Endothelial cell of umbilical vein (primary cell): ENCODE data around the gene CCNT1. TPM values are rescaled to one million over a fixed set of nuclear protein-coding genes. Genes with fewer than 3 reads are reported as not detected.

ENCODE experiments used
- BruUV-seq: library from RNA; stranded (reverse); fragments of 400-500 nt; replicated peaks from 2 replicates; lab custom pipeline; 2021; lab: Mats Ljungman, UMichigan
- CTCF ChIA-PET: fragments of 300-600, 350-600 bp; sonication (Branson Sonifier 250); formaldehyde crosslinking; loops from one replicate; lab custom pipeline; 2021; ENCODE audit warnings: antibody characterized with exemption, inconsistent platforms; lab: Charles Lee
- POLR2A ChIA-PET: fragments of 300-600, 350-600 bp; sonication (Branson Sonifier 250); formaldehyde crosslinking; loops from one replicate; lab custom pipeline; 2021; ENCODE audit warnings: antibody characterized with exemption, inconsistent platforms; lab: Charles Lee
- DNase-seq: peaks from one replicate; pipeline ENCODE4 v3.0.0-alpha.2; 2011; ENCODE audit warnings: low read depth, low spot score
- FAIRE-seq: peaks from 2 replicates; lab custom pipeline; 2011; peaks lifted over from hg19 to GRCh38; lab: Jason Lieb, UNC
- H2AFZ ChIP-seq: 2 replicates; pipeline ENCODE4 v1.6.0; 2012; ENCODE audit warnings: low read depth, low read length, control low read depth, inconsistent platforms
- H3K27ac ChIP-seq: 2 replicates; pipeline ENCODE4 v1.5.1; 2011; ENCODE audit warnings: low read depth, mild to moderate bottlenecking, control low read depth, low read length, moderate library complexity; ENCODE audit not compliant: insufficient read depth
- H3K27me3 ChIP-seq, 2 experiments: 2 replicates each; pipeline versions ENCODE4 v1.6.0 to v1.6.1; 2011; ENCODE audit warnings: low read length in 2 of 2, mixed read lengths in 1 of 2; ENCODE audit not compliant: control insufficient read depth in 2 of 2, insufficient read depth in 2 of 2
- H3K36me3 ChIP-seq, 2 experiments: 2 replicates in 1 of 2; 3 replicates in 1 of 2; pipeline ENCODE4 v1.5.1; 2011; ENCODE audit warnings: low read length in 2 of 2, mild to moderate bottlenecking in 1 of 2, moderate library complexity in 1 of 2; ENCODE audit not compliant: control insufficient read depth in 2 of 2, insufficient read depth in 2 of 2; ENCODE audit errors: extremely low read depth in 1 of 2
- H3K4me1 ChIP-seq: 3 replicates; pipeline ENCODE4 v1.5.1; 2011; ENCODE audit warnings: mild to moderate bottlenecking, low read length; ENCODE audit not compliant: control insufficient read depth, insufficient read depth; ENCODE audit errors: extremely low read depth
- H3K4me2 ChIP-seq: 2 replicates; pipeline ENCODE4 v1.6.1; 2011; ENCODE audit warnings: low read length, control low read depth, mixed read lengths; ENCODE audit not compliant: insufficient read depth
- H3K4me3 ChIP-seq, 3 experiments: fragments of 200-600 bp in 1 of 3; sonication (generic), shearing (Covaris generic) in 1 of 3; replicated peaks in 1 of 3; 2 replicates each; pipeline ENCODE4 v1.5.1; 2011 to 2016; ENCODE audit warnings: control low read depth in 3 of 3, low read length in 3 of 3, mild to moderate bottlenecking in 2 of 3, inconsistent platforms in 1 of 3, low read depth in 1 of 3, moderate library complexity in 1 of 3; ENCODE audit not compliant: insufficient read depth in 1 of 3
- H3K79me2 ChIP-seq: 2 replicates; pipeline ENCODE4 v1.6.0; 2012; ENCODE audit warnings: low read length, inconsistent platforms; ENCODE audit not compliant: control insufficient read depth, insufficient read depth
- H3K9ac ChIP-seq: replicated peaks from 2 replicates; pipeline ENCODE3; 2011; ENCODE audit warnings: low read length, control low read depth; ENCODE audit not compliant: insufficient read depth; ENCODE audit errors: extremely low read depth
- H3K9me1 ChIP-seq: replicated peaks from 3 replicates; pipeline ENCODE4 v1.6.0; 2011; ENCODE audit warnings: mild to moderate bottlenecking, low read length; ENCODE audit not compliant: control insufficient read depth, insufficient read depth; ENCODE audit errors: extremely low read depth
- H3K9me3 ChIP-seq: replicated peaks from 2 replicates; pipeline ENCODE4 v1.5.1; 2012; ENCODE audit warnings: low read length, inconsistent platforms; ENCODE audit not compliant: control insufficient read depth, insufficient read depth
- H4K20me1 ChIP-seq: replicated peaks from 2 replicates; pipeline ENCODE3; 2011; ENCODE audit warnings: mild to moderate bottlenecking, low read length; ENCODE audit not compliant: control insufficient read depth, insufficient read depth; ENCODE audit errors: extremely low read depth
- CTCF ChIP-seq, 2 donors: IDR thresholded peaks; 1 replicate in 1 of 2; 2 replicates in 1 of 2; pipeline ENCODE4 v1.5.1; 2011; ENCODE audit warnings: low read length in 2 of 2, mild to moderate bottlenecking in 2 of 2, moderate library complexity in 2 of 2, control low read depth in 1 of 2, inconsistent platforms in 1 of 2, low read depth in 1 of 2; ENCODE audit not compliant: insufficient read depth in 1 of 2; ENCODE audit errors: extremely low read depth in 1 of 2
- EZH2 ChIP-seq: IDR thresholded peaks from 2 replicates; pipeline ENCODE4 v1.6.1; 2012; ENCODE audit warnings: borderline replicate concordance, low read depth, mild to moderate bottlenecking, moderate library complexity, low read length, inconsistent platforms; ENCODE audit not compliant: severe bottlenecking
- FOS ChIP-seq: IDR thresholded peaks from 2 replicates; pipeline ENCODE4 v1.6.1; 2011; ENCODE audit warnings: mild to moderate bottlenecking, low read length, moderate library complexity, borderline replicate concordance; ENCODE audit not compliant: insufficient read depth
- GATA2 ChIP-seq: IDR thresholded peaks from 2 replicates; pipeline ENCODE4 v1.7.0; 2011; ENCODE audit warnings: low read depth, mild to moderate bottlenecking, moderate library complexity, mixed read lengths, low read length; ENCODE audit not compliant: insufficient read length, insufficient read depth
- JUN ChIP-seq: IDR thresholded peaks from 2 replicates; pipeline ENCODE4 v1.6.1; 2011; ENCODE audit warnings: borderline replicate concordance, low read depth; ENCODE audit not compliant: insufficient read length, insufficient read depth
- MAX ChIP-seq: IDR thresholded peaks from 2 replicates; pipeline ENCODE4 v1.6.1; 2011; ENCODE audit not compliant: insufficient read depth, insufficient read length
- MYC ChIP-seq: IDR thresholded peaks from one replicate; pipeline ENCODE4 v1.6.1; 2011; ENCODE audit warnings: mild to moderate bottlenecking, low read depth, low read length
- POLR2A ChIP-seq: IDR thresholded peaks from 2 replicates; pipeline ENCODE4 v1.6.1; 2012; ENCODE audit warnings: low read depth, mild to moderate bottlenecking, control low read depth, low read length
- POLR2AphosphoS5 ChIP-seq: IDR thresholded peaks from 2 replicates; pipeline ENCODE4 v1.6.1; 2012; ENCODE audit warnings: low read depth, mild to moderate bottlenecking, control low read depth, low read length, moderate library complexity; ENCODE audit not compliant: insufficient read depth
- dilution Hi-C: fragments of 300-500 bp; cut with MboI; formaldehyde crosslinking; loops from one replicate; pipeline ENCODE4 v1.15.0; 2019; ENCODE audit warnings: low sequenced_read_pairs; ENCODE audit not compliant: extremely low pct_ligation_motif_present
- intact Hi-C: fragments of 100-400 bp; cut with micrococcal nuclease; formaldehyde crosslinking; loops from one replicate; pipeline ENCODE4 v1.10.0; 2022
- polyA plus RNA-seq, 4 experiments: library from polyadenylated mRNA; depleted of rRNA in 3 of 4; stranded (reverse) in 3 of 4; unstranded in 1 of 4; fragments of >200 nt; gene quantifications; 2 replicates each; pipeline versions ENCODE4 v1.2.1 to v1.2.3, GENCODE V29; 2011 to 2012; ENCODE audit warnings: missing spikeins in 1 of 4
- total RNA-seq: library from RNA; stranded (reverse); gene quantifications from 2 replicates; pipeline ENCODE4 v1.2.3, GENCODE V29; 2021

The CCNT1 gene
- total and polyA plus RNA-seq, 2 donors (not counting 3 experiments of a cell fraction or from before 2014, with no cell fraction given), result 10.6 to 33.0 TPM

DNA sequence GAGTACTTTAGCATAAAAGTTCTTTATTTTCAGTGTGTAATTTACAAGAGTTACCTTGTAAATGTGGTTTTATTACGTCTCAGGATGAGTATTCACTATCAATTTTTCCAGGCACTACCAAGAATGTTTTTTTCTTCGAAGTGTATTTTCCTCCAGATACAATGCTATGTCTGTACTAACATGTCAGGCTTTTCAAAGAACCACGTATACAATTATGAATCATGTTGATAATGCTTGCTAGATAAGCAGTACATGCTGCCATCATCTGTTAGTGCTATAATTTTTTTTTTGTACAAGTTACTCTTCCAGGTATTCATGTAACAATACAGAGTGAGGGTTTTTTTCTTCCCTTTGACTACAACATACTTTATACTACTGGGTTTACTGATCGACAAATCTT is 28.9 kb downstream of the CCNT1 start:
- Histone ChIP-seq H3K9ac (no peak overlapping the region), H4K20me1 (peaks cover 8% of the 10 kb centered on the region), H3K36me3 (peaks cover 0 to 3% of the 10 kb centered on the region in 2 experiments), H3K4me2 (no peak overlapping the region), H3K9me1 (no peaks in the 10 kb centered on the region), H3K4me1 (no peaks in the 10 kb centered on the region), H3K79me2 (peaks cover 8% of the 10 kb centered on the region), H2AFZ (no peak overlapping the region), H3K9me3 (no peaks in the 10 kb centered on the region), H3K27me3 (no peaks in the 10 kb centered on the region), H3K27ac (no peak overlapping the region), H3K4me3 (no peak overlapping the region)
- POLR2A ChIA-PET, result no interaction called here
- no peak for DNase-seq
- intact Hi-C loops (no loop called here), dilution Hi-C loops (no loop called here)
- BruUV-seq, result no TSS peak
- CTCF ChIA-PET, result no interaction called here
- TF ChIP-seq POLR2AphosphoS5, result no peak
- TF ChIP-seq MYC, result no peak
- TF ChIP-seq POLR2A, result no peak
- no peak for TF ChIP-seq JUN
- TF ChIP-seq EZH2, result no peak
- TF ChIP-seq GATA2, result no peak
- no peak for TF ChIP-seq MAX
- no peak for TF ChIP-seq FOS
- TF ChIP-seq CTCF (IDR thresholded peaks at IDR 0.05; ENCODE audit: extremely low read depth in 1 of 2, insufficient read depth in 1 of 2, low read depth in 1 of 2, low read length in 2 of 2), result no peak
- no peak for FAIRE-seq
